Hepatocyte (in vitro differentiated cells): ENCODE data around the gene SCN2A.

Experiments used
- EZH2 ChIP-seq: fragments of 200-600 bp; sonication (generic); IDR thresholded peaks from 2 replicates; pipeline ENCODE4 v1.6.1; 2016; ENCODE audit warnings: antibody characterized with exemption, mild to moderate bottlenecking, borderline replicate concordance
- EZH2phosphoT487 ChIP-seq: fragments of 200-600 bp; sonication (generic); IDR thresholded peaks from one replicate; pipeline ENCODE4 v1.6.1; 2018; ENCODE audit warnings: antibody characterized with exemption, mild to moderate bottlenecking, low read depth, moderate library complexity; ENCODE audit not compliant: unreplicated experiment, severe bottlenecking
- TF ChIP-seq, protein P1 (sequence below): fragments of 200-600 bp; sonication (generic); IDR thresholded peaks from 2 replicates; pipeline ENCODE4 v1.5.1; 2016; ENCODE audit warnings: antibody characterized with exemption, mild to moderate bottlenecking; ENCODE audit not compliant: poor library complexity

DNA sequence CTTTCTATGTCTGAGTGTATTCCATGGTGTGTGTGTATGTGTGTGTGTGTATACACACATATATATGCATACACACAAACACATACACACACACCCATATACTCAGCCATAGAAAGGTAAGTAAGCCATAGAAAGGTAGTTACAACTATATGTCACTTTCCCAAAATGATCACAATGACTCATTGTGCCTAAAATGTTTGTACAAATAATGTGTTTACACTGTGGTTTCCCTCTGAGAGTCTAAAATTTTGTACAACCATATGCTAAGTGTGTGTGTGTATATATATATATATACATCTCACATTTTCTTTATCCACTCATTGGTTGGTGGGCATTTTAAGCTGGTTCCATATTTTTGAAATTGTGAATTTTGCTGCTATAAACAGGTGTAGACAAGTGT is 175.0 kb downstream of the SCN2A start:
- TF ChIP-seq, protein P1, sequence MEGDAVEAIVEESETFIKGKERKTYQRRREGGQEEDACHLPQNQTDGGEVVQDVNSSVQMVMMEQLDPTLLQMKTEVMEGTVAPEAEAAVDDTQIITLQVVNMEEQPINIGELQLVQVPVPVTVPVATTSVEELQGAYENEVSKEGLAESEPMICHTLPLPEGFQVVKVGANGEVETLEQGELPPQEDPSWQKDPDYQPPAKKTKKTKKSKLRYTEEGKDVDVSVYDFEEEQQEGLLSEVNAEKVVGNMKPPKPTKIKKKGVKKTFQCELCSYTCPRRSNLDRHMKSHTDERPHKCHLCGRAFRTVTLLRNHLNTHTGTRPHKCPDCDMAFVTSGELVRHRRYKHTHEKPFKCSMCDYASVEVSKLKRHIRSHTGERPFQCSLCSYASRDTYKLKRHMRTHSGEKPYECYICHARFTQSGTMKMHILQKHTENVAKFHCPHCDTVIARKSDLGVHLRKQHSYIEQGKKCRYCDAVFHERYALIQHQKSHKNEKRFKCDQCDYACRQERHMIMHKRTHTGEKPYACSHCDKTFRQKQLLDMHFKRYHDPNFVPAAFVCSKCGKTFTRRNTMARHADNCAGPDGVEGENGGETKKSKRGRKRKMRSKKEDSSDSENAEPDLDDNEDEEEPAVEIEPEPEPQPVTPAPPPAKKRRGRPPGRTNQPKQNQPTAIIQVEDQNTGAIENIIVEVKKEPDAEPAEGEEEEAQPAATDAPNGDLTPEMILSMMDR = no peak
- TF ChIP-seq EZH2 = no peak
- TF ChIP-seq EZH2phosphoT487 = no peak
